Measurements from ENCODE around the gene FAM204A.

The FAM204A gene

DNA sequence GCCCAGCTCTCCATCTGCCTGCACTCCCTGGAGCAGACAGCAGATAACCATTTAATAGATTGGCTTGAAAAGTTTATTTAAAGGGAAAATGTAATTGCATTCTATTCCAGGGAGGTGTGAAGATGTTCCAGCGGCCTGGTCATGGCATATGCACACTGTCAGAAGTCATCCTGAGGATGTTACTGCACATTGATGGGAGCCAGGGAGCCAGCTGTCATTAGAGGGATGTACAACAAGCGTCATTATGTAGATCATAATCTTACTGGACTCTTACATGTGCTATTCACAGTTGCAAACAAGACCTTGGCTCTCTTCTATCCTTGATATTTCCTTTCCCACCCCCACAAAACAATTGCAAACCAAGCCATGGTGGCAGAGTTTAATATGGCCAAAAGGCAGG lies 65.4 kb downstream of the FAM204A start:
- no peak for DNase-seq

- DNase-seq: no peak
These were observed 65.9 kb downstream of the FAM204A start for GRCh38 chr10:118276204-118276603.

DNA sequence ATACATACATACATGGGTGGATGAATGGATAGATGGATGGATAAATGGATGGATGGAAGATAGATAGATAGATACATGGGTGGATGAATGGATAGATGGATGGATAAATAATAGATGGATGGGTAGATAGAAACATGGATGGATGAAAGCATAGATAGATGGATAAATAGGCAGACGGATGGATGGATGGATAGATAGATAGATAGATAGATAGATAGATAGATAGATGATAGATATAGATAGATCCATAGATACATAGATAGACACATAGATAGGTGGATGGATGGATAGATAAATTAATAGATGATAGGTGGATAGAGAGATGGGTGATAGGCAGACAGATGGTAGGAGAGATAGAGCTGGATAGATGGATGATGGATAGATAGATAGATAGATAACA lies 68.5 kb downstream of the FAM204A start:
- DNase-seq: no peak

GRCh38 chr10:118272767-118273166 lies 69.4 kb downstream of the FAM204A start:
- no peak for DNase-seq

GRCh38 chr10:118272149-118272721 lies 69.9 kb downstream of the FAM204A start:
- no peak for DNase-seq

- no peak for DNase-seq
These were observed 70.5 kb downstream of the FAM204A start for GRCh38 chr10:118271671-118272070.

- no peak for DNase-seq
These were observed 75.9 kb downstream of the FAM204A start for GRCh38 chr10:118266098-118266748.

DNA sequence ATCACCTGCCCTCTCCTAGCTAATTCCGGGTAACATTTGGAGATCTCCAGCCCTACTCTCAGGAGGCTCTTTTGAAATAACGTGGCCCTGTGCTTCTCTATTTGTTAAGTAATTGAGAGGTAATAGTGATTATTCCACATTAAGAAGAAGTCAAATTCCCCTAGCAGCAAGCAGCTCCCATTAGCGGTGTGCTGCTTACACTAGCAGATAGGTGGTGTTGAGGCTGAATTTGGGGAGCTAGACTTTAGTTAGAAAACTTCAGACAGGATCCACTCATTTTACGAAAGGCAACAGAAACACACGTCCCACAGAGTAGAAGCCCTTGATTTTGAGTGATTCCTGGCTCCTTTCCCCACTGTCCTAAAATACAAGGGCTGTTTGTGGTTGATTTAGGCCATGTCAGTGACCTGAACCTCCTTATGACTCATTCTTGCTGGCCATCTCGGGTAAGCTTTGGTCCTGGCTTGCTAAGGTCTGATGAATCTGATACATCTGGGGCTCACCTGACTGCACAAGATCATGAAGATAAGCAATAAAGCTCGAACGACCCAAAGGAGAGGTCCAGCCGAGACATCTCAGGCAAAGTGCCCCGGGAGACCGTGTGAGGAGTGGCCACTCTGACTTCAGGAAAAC lies 77.2 kb downstream of the FAM204A start:
- no peak for DNase-seq

- no peak for DNase-seq
These were observed 77.9 kb downstream of the FAM204A start for GRCh38 chr10:118264252-118264651.

GRCh38 chr10:118262538-118262937 lies 79.6 kb downstream of the FAM204A start:
- DNase-seq: no peak

DNA sequence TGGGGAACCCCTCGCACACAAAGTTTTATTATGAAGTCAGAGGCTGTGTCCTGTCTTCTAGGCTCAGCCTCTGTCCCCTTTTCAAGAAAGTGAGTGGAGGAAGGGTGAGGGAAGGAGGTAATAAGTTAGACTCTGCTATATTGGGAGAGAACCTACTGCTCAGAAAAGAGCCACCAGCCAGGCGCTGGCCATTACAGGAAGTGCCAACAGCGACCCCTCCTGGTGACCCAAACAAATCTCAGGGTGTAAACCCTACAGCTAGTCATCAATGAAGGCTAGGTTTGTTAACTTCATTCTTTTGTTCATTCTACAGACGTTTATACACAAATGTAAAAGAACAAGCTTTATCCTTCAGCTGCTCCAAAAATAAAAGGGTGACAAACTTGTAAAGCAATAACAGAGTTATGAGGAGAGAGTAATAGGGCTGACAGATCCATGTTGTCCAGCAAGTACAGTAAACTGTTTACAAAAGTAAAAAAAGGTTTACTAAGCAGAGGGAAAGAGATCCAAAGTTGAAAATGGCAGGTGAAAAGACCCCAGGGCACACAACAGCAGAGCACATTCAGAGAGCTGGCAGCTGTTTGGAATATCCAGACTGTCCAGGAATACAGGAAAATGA lies 82.7 kb downstream of the FAM204A start:
- no peak for DNase-seq

DNA sequence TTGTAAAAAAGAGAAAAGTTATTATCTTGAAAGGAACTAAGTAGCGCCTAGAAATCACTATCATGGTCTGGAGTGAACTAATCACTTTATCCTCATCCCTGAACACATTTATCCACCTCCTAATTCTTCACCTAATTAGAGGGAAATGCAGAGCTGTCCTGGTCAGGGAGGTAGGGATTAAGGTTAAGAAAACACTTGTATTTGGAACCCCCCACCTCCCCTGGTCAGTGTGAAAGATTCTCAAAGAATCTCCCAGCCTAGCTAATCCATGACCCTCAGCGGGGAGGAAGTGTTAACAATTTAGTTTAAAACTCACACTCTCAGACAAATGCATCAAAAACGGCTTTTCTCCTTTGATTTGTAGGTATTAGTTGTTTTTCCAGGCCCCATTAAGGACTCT lies 83.8 kb downstream of the FAM204A start:
- no peak for DNase-seq

GRCh38 chr10:118256825-118257570 lies 85.1 kb downstream of the FAM204A start:
- DNase-seq: no peak

- DNase-seq: no peak
These were observed 85.9 kb downstream of the FAM204A start for GRCh38 chr10:118256209-118256608.

DNA sequence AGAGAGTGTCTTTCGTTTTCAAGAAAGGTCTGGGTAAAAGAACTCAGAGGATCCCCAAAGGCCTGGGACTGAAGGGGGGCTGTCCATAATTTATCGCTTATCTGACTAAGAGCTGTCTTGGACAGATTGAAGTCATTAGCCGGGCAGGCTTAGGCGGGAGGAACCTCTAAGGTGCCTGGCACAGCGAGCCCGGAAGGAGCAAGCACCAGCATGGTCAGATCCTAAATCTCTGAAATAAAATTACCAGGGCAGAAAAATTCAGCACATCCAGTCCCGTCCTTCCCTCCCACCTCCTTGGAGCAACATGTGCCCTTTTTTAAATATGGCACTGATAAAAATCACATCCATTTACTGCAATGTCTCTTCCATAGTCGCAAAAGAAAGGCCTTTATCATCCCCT lies 86.8 kb downstream of the FAM204A start:
- DNase-seq: no peak

DNA sequence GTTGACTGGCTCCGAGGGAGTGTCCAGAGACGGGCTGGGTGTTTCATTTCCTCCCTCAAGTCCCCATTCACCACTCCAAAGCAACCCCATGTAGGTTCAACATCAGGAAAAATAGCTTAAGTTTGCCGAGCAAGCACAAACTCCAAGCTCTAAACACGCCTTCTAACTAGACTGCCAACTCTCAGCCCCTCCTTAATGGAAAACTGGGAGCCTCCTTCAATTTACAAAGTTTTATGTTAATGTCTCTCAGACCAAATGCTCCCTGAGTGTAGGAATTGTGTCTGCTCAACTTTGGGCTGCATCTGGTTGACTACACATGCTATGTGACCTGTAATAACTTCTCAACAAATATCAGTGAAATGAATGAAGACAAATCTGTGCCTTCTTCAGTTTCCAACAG lies 87.5 kb downstream of the FAM204A start:
- no peak for DNase-seq

DNA sequence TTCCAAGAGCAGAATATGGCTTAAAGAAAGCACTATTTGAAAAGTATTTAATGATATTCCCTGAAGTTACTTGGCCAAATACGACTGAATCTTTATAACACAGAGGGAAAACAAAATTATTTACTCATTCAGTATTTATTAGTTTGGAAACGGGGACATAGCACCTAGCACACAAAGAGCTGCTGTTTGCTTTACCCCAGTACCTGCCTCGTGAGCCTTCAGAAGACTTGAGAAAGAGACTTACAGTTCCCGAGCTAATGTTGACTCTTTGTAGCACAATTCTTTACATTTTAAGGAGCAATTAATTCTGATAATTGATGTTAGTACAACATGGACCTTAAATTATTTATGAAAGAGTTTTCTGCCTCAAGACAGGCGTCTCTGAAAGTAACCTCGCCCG lies 88.7 kb downstream of the FAM204A start:
- DNase-seq: no peak

DNA sequence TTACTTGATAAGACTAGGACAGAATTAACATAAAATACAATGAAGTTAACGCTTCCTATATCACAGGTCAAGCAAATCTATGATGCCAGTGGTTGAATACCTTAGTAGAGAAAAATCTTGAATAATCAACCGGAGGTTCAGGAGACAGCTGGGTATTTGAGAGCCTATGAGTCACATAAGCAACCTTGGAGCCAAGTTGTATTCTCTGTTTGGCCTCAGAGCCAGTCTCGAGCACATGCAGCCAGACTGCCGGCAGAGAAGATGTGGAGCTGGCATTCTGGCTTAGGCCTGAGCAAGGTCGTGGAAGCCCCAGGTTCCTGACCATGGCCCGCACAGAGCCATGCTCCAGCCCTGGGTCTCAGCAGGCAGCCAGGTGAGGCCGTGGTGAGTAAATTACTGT lies 90.3 kb downstream of the FAM204A start:
- no peak for DNase-seq

DNA sequence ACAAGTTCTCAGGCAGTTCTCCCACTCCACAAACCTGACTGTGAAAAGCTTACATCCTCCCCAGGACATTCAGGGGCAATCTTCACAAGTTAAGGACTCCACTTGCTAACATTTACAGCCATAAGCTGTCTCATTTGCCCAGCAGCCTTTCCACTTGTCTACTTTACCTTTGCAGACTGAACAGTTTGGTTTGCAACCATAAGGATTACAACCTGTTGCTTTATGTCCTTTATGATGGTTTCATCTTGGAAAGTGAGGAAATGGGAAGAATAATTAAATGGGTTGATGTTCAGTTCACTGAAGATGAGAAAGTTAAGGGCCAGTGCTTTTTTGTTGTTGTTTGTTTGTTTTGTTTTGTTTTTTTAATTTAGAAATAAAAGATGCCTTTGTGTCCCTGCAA lies 92.4 kb downstream of the FAM204A start:
- no peak for DNase-seq
